NCI-H2196 treated with DMSO at 0.1 percent for 48 hours (cell line): ENCODE data around the gene PRKCA.

ENCODE experiments used
- DNase-seq: peaks from one replicate; lab custom pipeline; 2025; ENCODE audit not compliant: unreplicated experiment; lab: John Stamatoyannopoulos, UW

The PRKCA gene

DNA sequence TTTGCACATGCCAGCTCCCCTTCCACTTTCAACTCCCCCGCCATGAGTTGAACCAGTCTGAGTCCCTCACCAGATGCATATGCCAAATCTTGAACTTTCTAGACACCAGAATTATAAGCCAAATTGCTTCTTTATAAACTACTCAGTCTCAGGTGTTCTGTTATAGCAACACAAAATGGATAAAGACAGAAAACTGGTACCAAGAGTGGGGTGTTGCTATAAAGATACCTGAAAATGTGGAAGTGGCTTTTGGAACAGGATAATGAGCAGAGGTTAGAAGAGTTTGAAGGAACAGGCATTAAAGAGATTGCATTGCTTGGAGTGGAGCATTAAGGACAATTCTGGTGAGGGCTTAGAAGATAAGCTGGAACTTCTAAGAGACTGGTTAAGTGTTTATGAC is 515.3 kb downstream of the PRKCA start:
- DNase-seq = no peak

DNA sequence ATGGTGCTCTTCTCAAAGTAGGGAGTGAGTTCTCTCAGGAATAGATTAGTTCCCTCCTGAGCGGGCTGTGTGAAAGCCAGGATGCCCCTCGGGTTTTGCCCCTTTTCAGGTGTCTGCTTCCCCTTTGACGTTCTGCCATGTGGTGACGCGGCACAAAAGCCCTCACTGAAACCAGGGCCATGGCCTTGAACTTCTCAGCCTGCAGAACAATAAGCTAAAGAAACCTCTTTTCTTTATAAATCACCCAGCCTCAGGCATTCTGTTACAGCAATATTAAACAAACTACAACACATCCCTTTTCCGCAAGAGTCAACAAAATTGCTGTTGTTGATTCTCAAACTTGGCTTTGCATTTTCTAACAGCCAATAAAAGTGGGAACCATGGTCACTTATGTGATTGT is 517.1 kb downstream of the PRKCA start:
- no peak for DNase-seq

DNA sequence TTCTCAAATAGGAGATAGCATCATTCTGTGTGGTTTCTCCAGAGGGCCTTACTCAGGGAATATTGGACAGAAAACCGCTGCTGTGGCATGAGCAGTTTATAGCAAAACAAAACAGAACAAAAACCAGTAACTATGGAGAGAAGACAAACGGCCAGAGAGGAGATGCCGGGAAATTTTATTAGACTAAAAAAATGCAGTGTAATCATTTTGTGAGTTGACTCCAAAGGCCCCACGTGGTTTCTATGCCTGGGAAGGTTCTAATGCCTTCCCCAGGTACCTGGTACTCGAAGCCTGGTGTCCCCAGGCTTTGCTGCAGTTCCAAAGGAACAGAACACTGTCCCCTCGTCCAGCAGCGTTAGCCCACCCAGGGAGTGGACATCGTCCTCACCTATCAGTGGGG is 519.6 kb downstream of the PRKCA start:
- no peak for DNase-seq

DNA sequence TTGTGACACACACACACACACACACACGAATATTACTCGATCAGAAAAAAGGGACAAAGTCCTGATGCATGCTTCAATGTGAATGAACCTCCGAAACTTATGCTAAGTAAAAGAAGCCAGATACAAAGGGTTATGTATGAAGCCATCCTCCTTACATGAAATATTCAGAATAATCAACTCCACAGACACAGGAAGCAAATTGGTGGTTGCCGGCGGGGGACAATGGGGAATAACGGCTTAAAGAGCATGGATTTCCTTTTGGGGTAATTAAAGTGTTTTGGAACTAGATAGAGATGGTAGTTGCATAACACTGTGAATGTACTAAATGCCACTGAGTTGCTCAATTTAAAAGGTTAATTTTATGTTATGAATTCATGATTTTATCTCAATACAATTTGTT is 524.4 kb downstream of the PRKCA start:
- no peak for DNase-seq

DNA sequence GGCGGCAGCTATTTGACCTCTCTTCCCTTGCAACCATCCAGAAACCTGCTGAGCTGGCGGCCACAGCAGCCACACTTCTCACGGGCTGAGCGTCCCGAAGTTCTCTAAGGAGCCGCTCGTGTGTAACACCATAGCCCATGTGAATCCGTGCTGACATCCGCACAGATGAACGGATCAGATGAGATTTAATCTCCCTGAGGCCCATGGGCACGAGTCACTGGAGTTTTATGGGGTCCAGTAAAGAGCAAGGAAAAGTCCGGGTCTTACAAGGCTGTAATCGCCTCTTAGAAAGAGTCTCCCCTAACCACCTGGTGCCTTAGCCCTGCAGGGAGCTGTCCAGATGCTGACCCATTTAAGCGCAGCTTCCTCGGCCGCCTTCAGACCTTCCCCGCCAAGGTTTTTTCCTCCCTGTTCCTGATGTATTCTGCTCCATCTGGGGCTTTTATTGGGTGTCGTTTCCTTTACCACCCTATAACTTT is 527.0 kb downstream of the PRKCA start:
- DNase-seq = no peak

DNA sequence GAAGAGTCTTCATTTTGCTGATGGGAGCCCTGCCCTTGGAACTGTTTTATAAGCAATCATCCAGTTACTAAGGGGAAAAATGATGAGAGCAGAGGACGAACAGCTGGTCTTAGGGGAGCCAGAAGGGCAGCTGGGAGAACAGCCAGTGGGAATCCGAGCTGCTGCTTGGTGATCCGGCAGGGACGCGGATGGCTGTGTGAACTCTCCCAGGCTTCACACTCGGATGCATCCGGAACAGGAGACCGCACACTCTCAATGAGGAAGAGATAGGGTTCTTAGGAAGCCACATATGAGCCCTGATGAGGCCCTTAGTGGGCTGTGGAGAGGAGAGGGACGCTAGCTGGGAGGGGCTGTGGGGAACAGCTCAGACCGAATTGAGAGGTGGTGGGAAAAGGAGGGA is 527.5 kb downstream of the PRKCA start:
- no peak for DNase-seq

DNA sequence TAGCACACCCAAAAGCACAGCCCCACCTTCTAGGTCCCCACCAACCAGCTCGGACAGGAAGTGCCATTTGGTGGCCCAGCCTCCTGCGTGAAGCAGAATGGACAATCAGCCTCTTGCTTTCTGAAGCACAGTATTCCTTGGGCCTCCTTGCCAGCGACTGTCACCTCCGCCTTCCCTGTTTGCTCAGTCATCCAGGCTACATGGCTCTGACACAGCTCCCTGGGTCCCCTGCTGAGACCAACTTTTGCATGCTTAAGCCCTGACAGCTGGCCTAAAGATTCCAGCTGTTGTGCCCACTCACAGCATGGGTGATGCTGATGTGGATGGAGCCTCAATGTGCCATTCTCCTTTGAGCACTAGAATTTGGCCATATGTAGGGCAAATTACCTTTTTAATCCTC is 528.0 kb downstream of the PRKCA start:
- no peak for DNase-seq

DNA sequence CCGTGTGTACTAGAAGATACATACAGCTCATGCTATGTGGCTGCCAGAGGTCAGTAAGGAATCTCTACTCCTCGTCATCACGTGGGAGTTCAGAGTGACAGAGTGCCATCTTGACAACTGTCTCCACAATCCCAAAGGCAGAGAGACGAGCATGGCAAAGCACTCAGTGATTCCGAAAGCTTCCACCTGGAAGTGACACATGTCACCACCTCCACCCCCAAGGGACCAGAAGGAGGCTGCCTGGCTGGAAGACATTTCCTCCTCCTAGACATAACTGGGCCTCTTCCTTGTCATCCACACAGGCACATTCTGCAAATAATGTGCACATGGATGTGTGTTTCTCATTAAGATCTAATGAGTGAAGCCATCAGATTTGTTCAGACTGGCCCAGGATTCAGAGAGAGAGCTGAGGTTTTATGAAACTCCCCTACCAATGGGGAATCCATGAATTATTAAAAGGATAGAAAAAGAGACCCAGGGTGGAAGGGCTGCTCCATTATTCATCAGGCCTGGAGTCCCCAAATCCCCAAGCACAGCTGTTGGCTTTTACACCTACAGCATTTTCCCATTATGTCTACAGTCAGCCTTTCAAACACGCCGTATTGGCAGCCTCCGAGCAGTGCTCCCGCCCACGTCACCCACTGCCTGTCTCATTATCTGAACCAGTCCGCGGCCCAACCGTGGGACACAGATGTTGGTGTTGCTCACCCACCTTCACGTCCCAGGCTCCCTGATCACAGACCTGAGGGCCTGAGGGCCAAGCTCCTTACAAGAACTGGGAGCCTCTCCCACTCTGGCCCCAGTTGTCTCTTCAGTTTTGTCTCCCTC is 529.2 kb downstream of the PRKCA start:
- no peak for DNase-seq

DNA sequence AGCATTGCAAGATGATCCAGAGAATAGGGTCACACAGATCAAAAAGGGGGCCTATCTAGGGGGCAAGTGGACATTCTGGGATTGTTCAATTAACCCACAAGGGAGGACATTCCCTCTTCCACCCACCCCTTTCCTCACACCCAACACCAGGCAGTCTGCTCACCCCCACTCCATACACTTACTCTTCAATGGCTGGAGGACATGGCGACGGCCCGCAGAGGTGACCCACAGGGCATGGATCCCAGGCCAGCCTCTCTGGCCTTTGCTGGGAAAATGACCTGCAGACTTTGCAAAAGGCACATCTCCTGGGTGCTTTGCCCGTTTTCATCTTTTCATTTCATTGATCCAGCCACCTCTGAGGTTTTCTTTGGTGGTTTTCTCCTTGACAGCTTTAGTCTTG is 530.8 kb downstream of the PRKCA start:
- no peak for DNase-seq

DNA sequence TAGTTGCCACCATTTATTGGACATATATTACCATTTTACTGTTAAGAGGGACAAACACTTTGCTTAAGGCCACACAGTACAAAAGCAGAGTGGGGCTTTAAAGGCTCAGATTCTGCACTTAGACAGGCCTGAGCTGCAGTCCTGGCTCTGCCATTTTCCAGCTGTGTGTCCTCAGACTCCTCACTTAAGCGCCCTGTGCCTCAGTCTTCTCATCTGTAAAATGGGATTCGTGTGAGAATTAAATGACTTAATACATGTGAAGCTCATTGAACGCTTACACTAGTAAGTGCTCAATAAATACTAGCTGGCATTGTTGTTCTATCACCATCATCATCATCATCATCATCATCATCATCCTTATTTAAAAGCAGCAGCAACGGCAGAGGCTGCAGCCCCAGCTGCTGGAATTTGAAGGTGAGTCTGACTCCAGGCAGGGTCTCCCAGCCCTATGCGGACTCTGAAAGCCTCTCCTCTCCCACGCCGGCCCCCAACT is 532.1 kb downstream of the PRKCA start:
- DNase-seq = no peak

DNA sequence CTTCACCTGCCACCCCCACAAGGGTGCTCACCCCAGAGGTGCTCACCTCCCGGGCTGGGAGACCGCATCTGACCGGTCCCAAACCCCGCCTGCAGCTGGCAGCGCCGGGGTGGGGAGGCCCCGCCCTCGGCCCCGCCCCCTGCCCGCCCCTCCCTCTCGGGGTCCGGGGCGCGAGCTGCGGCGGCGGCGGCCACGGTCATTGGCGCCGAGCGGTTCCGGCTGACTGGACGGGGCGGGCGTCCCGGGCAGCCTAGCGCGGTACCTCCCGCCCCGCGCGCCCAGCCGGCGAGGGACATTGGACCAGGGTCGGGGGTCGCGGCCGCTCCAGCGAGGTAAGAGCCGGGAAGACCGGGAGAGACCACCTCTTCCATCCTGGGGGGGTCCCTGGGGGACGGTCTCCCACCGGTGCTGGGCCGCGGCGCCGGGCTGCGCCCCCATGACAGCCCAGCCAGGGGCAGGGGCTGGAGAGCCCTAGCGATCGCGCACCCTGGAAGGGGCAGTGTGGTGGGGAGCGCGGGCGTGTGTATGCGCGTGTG is 532.6 kb downstream of the PRKCA start, which contains the start of gene CACNG5:
Gene CACNG5, plus strand, starts transcription at position 199 of the 536 bp plus-strand sequence. CDS start 42,216 bp downstream, outside the sequence.
- peak; percentile 37 for DNase-seq

DNA sequence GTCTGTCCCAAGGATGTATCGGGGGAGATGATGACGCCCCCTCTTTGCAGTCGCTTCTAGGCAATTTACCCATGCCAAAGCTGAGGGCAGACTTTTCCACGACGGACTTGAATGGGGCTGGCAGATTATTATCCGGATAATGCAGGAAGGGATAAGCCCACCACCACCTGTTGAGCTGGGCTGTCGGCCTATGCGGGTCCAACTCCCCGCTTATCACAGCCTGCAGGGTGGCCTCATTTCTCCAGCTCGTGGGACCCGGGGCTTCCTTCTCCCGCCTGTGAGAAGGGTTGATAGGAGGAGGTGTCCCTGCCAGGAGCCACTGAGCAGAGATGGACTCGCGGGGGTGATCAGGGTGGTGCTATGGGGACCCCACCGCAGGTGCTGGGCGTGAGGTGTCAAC is 533.1 kb downstream of the PRKCA start:
- no peak for DNase-seq

DNA sequence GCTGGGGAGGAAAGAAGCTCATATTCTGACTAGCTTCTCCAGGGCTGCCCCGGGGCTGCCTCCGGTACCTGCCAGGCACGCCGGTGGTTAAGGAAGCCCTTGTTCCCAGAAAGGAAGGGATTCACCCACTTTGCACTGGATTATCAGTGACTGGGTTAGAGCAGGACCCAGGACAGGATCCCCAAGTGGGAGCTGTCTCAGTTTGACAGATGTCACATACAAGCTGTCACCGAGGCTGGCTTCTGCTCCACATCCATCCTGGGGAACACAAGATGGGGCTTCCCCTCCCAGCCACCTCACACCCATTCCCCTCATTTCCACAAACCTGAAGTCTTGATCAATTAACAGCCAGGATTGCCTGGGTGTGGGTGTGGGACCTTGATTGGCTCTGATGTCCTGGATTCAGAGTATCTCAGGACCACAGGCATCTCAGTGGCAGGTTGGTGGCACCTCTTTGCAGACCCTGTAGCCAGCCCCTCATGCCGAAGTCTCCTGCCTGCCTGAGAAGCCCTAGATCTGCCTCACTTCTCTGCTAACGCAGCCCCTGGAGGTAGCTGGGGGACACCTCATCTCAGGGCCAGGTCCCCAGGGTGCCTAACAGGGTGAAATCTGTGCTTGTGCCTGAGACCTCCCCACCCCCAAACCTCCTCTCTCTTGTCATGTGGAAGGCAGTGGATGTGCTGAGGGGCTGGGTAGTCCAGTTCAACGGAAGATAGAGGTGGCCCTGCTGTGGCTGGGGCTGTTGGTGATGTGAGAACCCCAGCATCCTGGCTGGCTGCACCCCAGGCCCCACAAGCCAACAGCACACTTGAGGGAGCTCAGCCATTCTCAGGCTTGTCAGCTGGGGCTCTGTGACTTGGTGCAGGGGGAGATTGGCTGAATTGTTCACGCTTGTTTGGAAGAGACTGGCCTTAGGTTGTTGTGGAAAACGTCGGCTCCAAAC is 533.9 kb downstream of the PRKCA start:
- no peak for DNase-seq

DNA sequence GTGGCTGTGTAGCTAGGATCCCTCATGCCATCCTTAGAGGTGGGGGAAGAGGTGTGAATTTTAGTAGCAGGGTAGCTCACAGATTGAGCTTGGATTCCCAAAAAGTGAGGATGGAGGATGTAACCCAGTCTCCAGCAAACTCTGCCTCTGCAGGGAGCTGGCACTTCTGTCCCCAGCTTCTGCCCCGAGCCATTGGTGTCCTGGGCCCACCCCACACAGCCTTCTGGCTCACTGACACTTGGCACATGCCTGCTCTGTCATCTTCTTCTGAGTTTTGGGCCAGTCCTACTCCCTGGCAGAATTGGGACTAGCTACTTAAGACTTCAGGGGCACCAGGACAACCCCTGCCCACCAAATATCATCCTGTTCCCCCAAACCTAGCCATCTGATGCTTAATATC is 534.8 kb downstream of the PRKCA start:
- no peak for DNase-seq

DNA sequence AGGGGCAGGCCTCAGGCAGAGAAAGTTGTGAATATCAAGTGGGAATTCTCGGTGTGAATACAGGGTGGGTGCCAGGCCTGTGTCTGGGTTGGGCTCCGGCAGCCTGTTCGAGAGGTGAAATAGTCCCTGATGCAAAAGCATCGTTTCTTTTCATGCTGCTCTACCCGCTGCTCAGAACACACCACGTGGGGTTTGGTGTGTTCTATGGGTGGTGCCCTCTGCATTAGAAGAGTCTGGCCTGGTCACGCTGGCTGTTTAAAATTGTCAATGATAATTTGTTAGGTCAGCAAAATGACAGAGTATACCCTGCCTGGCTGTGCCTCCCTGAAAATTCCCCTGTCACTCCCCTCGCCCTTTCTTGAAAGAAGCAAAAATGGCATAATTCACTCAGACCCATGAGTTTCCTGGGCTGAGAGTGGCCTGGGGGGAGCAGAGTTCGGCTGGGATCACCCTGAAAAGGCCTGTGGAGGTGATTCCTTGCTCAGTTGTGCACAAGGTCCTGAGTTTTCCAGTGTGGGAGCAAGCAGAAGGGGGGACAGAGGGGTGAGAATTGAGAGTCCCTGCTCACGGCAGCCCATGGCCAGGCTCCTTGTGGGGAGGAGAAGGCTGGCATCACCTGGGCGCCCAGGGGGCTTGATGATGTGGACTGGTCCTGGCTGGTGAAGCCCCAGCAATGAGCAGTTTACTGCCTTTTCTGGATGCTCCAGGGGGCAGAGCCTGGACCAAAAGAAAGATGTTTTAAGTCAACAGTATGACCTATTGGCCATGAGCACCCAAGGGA is 535.7 kb downstream of the PRKCA start:
- no peak for DNase-seq

DNA sequence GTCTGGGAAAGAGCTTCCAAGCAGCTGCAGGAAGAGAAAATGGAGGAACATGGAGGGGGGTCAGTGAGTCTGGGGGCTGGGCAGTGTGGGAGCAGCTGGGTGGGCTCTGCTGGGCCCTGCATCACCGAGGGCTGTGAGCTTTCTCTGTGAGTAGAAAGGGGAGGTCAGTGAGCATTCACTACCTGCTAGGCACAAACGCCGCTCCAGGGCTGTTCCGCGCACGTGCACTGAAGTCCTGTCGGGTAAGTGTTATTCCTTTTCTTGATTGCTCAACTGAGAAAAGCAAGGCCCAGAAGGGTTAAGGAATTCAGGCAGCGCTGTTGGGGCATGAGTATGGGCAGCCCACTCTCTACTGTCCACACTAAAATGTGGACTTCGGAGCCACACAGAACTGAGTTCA is 537.2 kb downstream of the PRKCA start:
- no peak for DNase-seq

DNA sequence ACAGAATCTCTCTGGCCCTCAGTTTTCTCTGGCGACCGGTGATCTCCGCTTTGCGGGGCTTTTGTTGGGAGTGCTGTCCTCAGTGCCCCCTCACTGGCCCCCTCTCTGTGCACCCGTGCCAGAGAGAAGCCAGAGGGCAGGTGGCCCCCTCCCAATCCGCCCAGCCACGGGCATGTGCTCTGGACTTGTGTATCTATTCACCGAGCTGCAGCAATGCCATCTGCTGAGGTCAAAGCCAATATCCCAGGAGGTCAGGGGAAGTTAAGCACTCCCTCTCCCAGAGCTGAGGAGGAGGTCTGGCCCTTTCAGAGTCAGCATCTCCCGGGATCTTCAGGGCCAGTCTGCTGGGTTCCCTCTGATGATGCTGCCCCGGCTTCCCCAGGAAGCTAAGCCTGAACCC is 537.6 kb downstream of the PRKCA start:
- DNase-seq = no peak

DNA sequence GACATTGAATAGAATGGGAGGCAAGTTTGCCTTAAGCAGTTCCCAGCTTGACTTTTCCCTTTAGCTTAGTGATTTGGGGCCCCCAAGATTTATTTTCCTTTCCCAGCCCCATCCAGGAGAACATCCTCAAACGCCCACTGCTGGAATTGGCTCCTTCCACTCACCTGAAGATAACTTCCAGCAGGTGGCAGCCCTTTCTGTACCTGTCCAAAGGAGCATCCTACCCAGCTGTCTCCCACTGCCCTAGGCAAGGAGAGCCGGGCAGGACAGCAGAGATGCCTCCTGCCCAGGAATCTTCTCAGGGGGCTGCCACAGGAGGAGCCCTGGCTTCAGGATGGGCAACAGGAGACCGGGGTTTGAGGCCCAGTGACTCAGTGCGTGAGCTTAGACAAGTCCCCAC is 538.9 kb downstream of the PRKCA start:
- no peak for DNase-seq

DNA sequence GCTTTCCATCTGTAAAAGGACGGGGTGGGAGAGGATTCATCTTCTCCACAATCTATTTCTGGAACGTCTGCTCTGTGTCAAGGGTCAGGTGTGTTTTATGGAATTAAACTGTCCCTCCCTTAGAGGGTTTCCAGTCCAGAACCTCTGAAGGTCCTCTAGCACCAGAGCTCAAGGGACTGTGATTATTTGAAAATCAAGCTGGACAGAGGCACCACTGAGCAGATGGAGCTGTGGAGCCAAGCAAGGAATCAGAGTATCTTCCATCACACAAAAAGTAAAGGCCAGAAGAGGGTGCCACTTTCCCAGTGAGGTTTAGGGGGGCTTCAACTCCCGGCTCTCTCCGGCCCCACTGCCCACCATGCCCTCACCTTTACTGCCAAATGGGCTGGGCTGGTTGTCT is 539.3 kb downstream of the PRKCA start:
- DNase-seq = no peak

DNA sequence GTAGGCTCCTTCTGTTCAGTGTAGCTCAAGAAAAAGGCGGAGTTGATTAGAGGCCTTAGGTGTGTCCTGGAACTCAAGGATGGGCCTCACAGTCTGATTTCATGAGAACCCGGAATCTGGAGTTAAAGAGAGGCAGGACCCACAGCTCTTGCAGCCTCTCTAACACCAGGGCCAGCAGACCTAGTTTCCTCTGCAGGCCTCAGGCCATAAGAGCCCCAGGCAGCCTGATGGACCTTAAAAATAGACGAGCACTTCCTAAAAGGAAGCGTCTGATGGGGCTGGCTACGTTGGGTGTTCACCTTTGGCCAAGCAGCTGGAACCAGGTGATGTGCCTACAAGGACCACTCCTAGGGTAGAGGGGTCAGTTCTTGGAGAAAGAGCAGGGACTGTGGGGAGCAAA is 540.1 kb downstream of the PRKCA start:
- no peak for DNase-seq

DNA sequence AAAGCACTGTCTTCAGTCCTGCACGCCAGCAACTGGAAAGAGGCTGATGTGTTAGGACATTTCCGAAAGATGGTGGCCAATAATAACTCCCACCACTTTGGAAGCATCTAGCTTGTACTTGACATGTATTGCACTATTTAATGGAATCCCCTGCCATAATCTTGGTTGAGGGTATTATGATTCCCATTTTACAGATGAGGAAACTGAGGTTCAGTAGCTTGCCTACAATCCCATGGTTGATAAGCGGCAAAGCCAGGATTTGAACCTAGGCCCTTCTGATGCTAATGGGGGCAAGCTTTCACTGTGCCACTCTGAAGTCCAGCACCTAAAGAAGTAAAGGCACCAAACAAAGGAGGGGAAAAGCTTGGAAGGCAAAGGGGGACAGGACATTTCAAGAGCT is 540.5 kb downstream of the PRKCA start:
- no peak for DNase-seq
